Panc1 (cell line): Measurements from ENCODE around the gene MTA1. TPM values are rescaled to one million over a fixed set of nuclear protein-coding genes. Genes with fewer than 3 reads are reported as not detected.

ENCODE experiments used
- ATAC-seq: fragments of 200-7000 bp; cut with Tn5 transposase; 2 replicates; pipeline ENCODE4 v1.9.1; 2020; ENCODE audit warnings: mild to moderate bottlenecking, moderate library complexity
- BruUV-seq: library from RNA; stranded (reverse); fragments of 400-500 nt; replicated peaks from 2 replicates; lab custom pipeline; 2021; lab: Mats Ljungman, UMichigan
- CTCF ChIA-PET: fragments of 300-600 bp; sonication (Branson Sonifier 250); formaldehyde crosslinking; loops from one replicate; lab custom pipeline; 2022; ENCODE audit warnings: antibody characterized with exemption; lab: Charles Lee
- POLR2A ChIA-PET: fragments of 300-600 bp; sonication (Branson Sonifier 250); formaldehyde crosslinking; loops from one replicate; lab custom pipeline; 2022; ENCODE audit warnings: antibody characterized with exemption; lab: Charles Lee
- DNase-seq: peaks from one replicate; pipeline ENCODE4 v3.0.0-alpha.2; 2010; ENCODE audit warnings: low read depth, low spot score
- H3K27ac ChIP-seq: 2 replicates; pipeline ENCODE4 v1.5.1; 2011; ENCODE audit warnings: mild to moderate bottlenecking, low read length, inconsistent platforms
- H3K27me3 ChIP-seq: fragments of 200-500 bp; sonication (Bioruptor generic); 2 replicates; pipeline ENCODE4 v1.6.0; 2014; ENCODE audit warnings: low read length, inconsistent platforms; ENCODE audit not compliant: control insufficient read depth, insufficient read depth
- H3K36me3 ChIP-seq: fragments of 200-500 bp; sonication (Bioruptor generic); 2 replicates; pipeline ENCODE4 v1.5.1; 2014; ENCODE audit warnings: inconsistent platforms, mild to moderate bottlenecking, low read length, moderate library complexity; ENCODE audit not compliant: control insufficient read depth, insufficient read depth
- H3K4me1 ChIP-seq: 2 replicates; pipeline ENCODE4 v1.5.1; 2011; ENCODE audit warnings: inconsistent platforms, mild to moderate bottlenecking, low read length, moderate library complexity; ENCODE audit not compliant: control insufficient read depth, insufficient read depth
- H3K4me3 ChIP-seq, 2 experiments: 2 replicates each; pipeline ENCODE4 v1.5.1; 2011 to 2012; ENCODE audit warnings: low read depth in 2 of 2, low read length in 2 of 2, mild to moderate bottlenecking in 2 of 2, inconsistent platforms in 1 of 2, moderate library complexity in 1 of 2
- H3K9me3 ChIP-seq: fragments of 200-500 bp; sonication (Bioruptor generic); 2 replicates; pipeline ENCODE4 v1.5.1; 2014; ENCODE audit warnings: low read depth, mild to moderate bottlenecking, inconsistent platforms, low read length, moderate library complexity; ENCODE audit not compliant: control insufficient read depth, insufficient read depth
- CTCF ChIP-seq: fragments of 450-650 bp; IDR thresholded peaks from 2 replicates; pipeline ENCODE4 v1.5.1; 2017; ENCODE audit warnings: mild to moderate bottlenecking
- POLR2AphosphoS5 ChIP-seq: IDR thresholded peaks from 2 replicates; pipeline ENCODE4 v1.6.1; 2012; ENCODE audit warnings: mild to moderate bottlenecking, low read depth, low read length, moderate library complexity
- REST ChIP-seq, 2 experiments: IDR thresholded peaks; 2 replicates each; pipeline ENCODE4 v1.6.1; 2011 to 2012; ENCODE audit warnings: low read depth in 2 of 2, control low read depth in 1 of 2, low read length in 1 of 2, mild to moderate bottlenecking in 1 of 2, moderate library complexity in 1 of 2; ENCODE audit not compliant: insufficient read depth in 1 of 2
- SIN3A ChIP-seq: IDR thresholded peaks from 2 replicates; pipeline ENCODE4 v1.6.1; 2012; ENCODE audit warnings: low read depth, mild to moderate bottlenecking, low read length, moderate library complexity, borderline replicate concordance; ENCODE audit not compliant: insufficient read depth
- TCF7L2 ChIP-seq: IDR thresholded peaks from 2 replicates; pipeline ENCODE4 v1.6.1; 2011; ENCODE audit warnings: mild to moderate bottlenecking, low read depth, low read length, inconsistent platforms
- in situ Hi-C: cut with HindIII; loops from 2 replicates; pipeline ENCODE4 v1.10.0; 2016; ENCODE audit warnings: low sequenced_read_pairs, low pct_unique_long_range_greater_than_20kb
- intact Hi-C: fragments of 100-400 bp; cut with micrococcal nuclease; formaldehyde crosslinking; loops from one replicate; pipeline ENCODE4 v1.10.0; 2022; ENCODE audit not compliant: unreplicated experiment
- total RNA-seq: library from RNA; stranded (reverse); gene quantifications from one replicate; pipeline ENCODE4 v1.2.1, GENCODE V29; 2021; ENCODE audit not compliant: unreplicated experiment

The MTA1 gene
- total RNA-seq, 1 experiment from 2014 or later, result 105 TPM

GRCh38 chr14:105422695-105423487 is 3.3 kb downstream of the MTA1 start:
- no peak for DNase-seq
- H3K27ac ChIP-seq, result no peak overlapping the region
- in situ Hi-C loops, result no loop called here
- intact Hi-C loops, result no loop called here
- no TSS peak for BruUV-seq
- no peak overlapping the region for H3K4me3 ChIP-seq
- H3K4me1 ChIP-seq, result peaks cover 19% of the 10 kb centered on the region
- no peak for ATAC-seq
- no peaks in the 10 kb centered on the region for H3K9me3 ChIP-seq
- no peaks in the 10 kb centered on the region for H3K27me3 ChIP-seq
- peaks cover 5% of the 10 kb centered on the region; the same call in 1 of the 2 replicates for H3K36me3 ChIP-seq
- ChIA-PET CTCF (interaction anchor here (0.6 kb wide), 1 partner anchor 58 kb away, joined by 5 read pairs; no protein-coding TSS in a partner anchor), POLR2A (no interaction called here)
- TF ChIP-seq SIN3A (no peak), POLR2AphosphoS5 (no peak), CTCF (no peak), REST (IDR thresholded peaks at IDR 0.05; ENCODE audit: insufficient read depth in 1 of 2, low read depth in 2 of 2, low read length in 1 of 2) (no peak), TCF7L2 (no peak)

- no peak for TF ChIP-seq POLR2AphosphoS5
- TF ChIP-seq REST (IDR thresholded peaks at IDR 0.05; ENCODE audit: insufficient read depth in 1 of 2, low read depth in 2 of 2, low read length in 1 of 2), result no peak
- TF ChIP-seq CTCF, result no peak
- TF ChIP-seq TCF7L2, result no peak
- no peak for TF ChIP-seq SIN3A
- no peaks in the 10 kb centered on the region for H3K27me3 ChIP-seq
- in situ Hi-C loops, result no loop called here
- peaks cover 5% of the 10 kb centered on the region; the same call in 1 of the 2 replicates for H3K36me3 ChIP-seq
- H3K4me1 ChIP-seq, result peaks cover 18% of the 10 kb centered on the region
- ChIA-PET CTCF (interaction anchor here (0.6 kb wide), 1 partner anchor 59 kb away, joined by 5 read pairs; no protein-coding TSS in a partner anchor), POLR2A (no interaction called here)
- no peak overlapping the region for H3K4me3 ChIP-seq
- ATAC-seq (no peak), DNase-seq (no peak)
- no peak overlapping the region for H3K27ac ChIP-seq
- intact Hi-C loops, result no loop called here
- H3K9me3 ChIP-seq, result no peaks in the 10 kb centered on the region
- no TSS peak for BruUV-seq
Measured at GRCh38 chr14:105423488-105424195, 4.0 kb downstream of the MTA1 start.
